KBM-7 (cell line): Measurements from ENCODE around the gene HSBP1L1.
A peak's percentile ranks its signal among the peaks of the same experiment; 100 is the strongest.

Source experiments
- DNase-seq: peaks from one replicate; pipeline ENCODE4 v3.0.0-alpha.2; 2015
- in situ Hi-C: fragments of 300-500 bp; cut with MboI; formaldehyde crosslinking; loops from 2 replicates; pipeline ENCODE4 v1.14.3; 2020; ENCODE audit warnings: low sequenced_read_pairs, low pct_unique_long_range_greater_than_20kb, mixed read lengths

HSBP1L1 gene

GRCh38 chr18:79927607-79928562 lies 36.6 kb upstream of the HSBP1L1 start:
- in situ Hi-C loops, result no loop called here
- no peak for DNase-seq

- no peak for DNase-seq
- in situ Hi-C loops, result no loop called here
Observed at GRCh38 chr18:79928563-79928960, 35.9 kb upstream of the HSBP1L1 start.

- in situ Hi-C loops, result no loop called here
- DNase-seq, result peak; percentile 15
Observed at GRCh38 chr18:79930020-79930642, 34.3 kb upstream of the HSBP1L1 start.

GRCh38 chr18:79931475-79931874 lies 33.0 kb upstream of the HSBP1L1 start:
- DNase-seq, result no peak
- in situ Hi-C loops, result no loop called here

GRCh38 chr18:79932907-79933306 lies 31.5 kb upstream of the HSBP1L1 start:
- in situ Hi-C loops, result no loop called here
- peak; percentile 21 for DNase-seq

- peak; percentile 97 for DNase-seq
- in situ Hi-C loops, result no loop called here
Observed at GRCh38 chr18:79933765-79934164, 30.7 kb upstream of the HSBP1L1 start.

GRCh38 chr18:79934311-79935097 lies 29.9 kb upstream of the HSBP1L1 start:
- DNase-seq, result peak; percentile 88
- in situ Hi-C loops, result no loop called here

GRCh38 chr18:79935098-79935480 lies 29.4 kb upstream of the HSBP1L1 start:
- in situ Hi-C loops, result no loop called here
- DNase-seq, result no peak

- no peak for DNase-seq
- in situ Hi-C loops, result no loop called here
Observed at GRCh38 chr18:79935499-79935898, 28.9 kb upstream of the HSBP1L1 start.

GRCh38 chr18:79935925-79936324 lies 28.5 kb upstream of the HSBP1L1 start:
- in situ Hi-C loops, result no loop called here

GRCh38 chr18:79936641-79937040 lies 27.8 kb upstream of the HSBP1L1 start:
- DNase-seq, result no peak
- in situ Hi-C loops, result no loop called here

More at GRCh38 chr18:79935925-79936324, 28.5 kb upstream of the HSBP1L1 start:
- no peak for DNase-seq

GRCh38 chr18:79937103-79937860 lies 27.2 kb upstream of the HSBP1L1 start:
- in situ Hi-C loops, result no loop called here
- no peak for DNase-seq

GRCh38 chr18:79938196-79938595 lies 26.2 kb upstream of the HSBP1L1 start:
- in situ Hi-C loops, result no loop called here
- DNase-seq, result no peak

GRCh38 chr18:79939096-79939495 lies 25.3 kb upstream of the HSBP1L1 start:
- in situ Hi-C loops, result no loop called here
- DNase-seq, result no peak

- DNase-seq, result no peak
- in situ Hi-C loops, result no loop called here
Observed at GRCh38 chr18:79940126-79940813, 24.2 kb upstream of the HSBP1L1 start.

GRCh38 chr18:79940814-79941472 lies 23.5 kb upstream of the HSBP1L1 start:
- DNase-seq, result no peak
- in situ Hi-C loops, result no loop called here

- in situ Hi-C loops, result no loop called here
- no peak for DNase-seq
Observed at GRCh38 chr18:79941473-79942119, 22.8 kb upstream of the HSBP1L1 start.

GRCh38 chr18:79942211-79942610 lies 22.2 kb upstream of the HSBP1L1 start:
- in situ Hi-C loops, result no loop called here

More at GRCh38 chr18:79942211-79942610, 22.2 kb upstream of the HSBP1L1 start:
- no peak for DNase-seq
